HCT116 (cell line): ENCODE results near the gene TMOD4.

Experiments used
- EZH2 ChIP-seq: fragments of 200-600 bp; sonication (generic); IDR thresholded peaks from 2 replicates; pipeline ENCODE4 v1.6.1; 2017; ENCODE audit warnings: antibody characterized with exemption, mixed run types
- POLR2A ChIP-seq: IDR thresholded peaks from 2 replicates; pipeline ENCODE4 v1.7.0; 2011; ENCODE audit warnings: borderline replicate concordance; ENCODE audit not compliant: insufficient read depth, insufficient read length; ENCODE audit errors: extremely low read depth
- YY1 ChIP-seq: IDR thresholded peaks from 2 replicates; pipeline ENCODE4 v1.6.1; 2011; ENCODE audit warnings: low read length, low read depth, moderate library complexity, mild to moderate bottlenecking; ENCODE audit not compliant: insufficient replicate concordance; ENCODE audit errors: extremely low read depth
- ZNF274 ChIP-seq: fragments of 200-500 bp; sonication (Bioruptor generic); IDR thresholded peaks from 2 replicates; pipeline ENCODE4 v1.6.1; 2014; ENCODE audit warnings: mild to moderate bottlenecking, low read depth, low read length, inconsistent platforms
- TF ChIP-seq, protein P1 (sequence below), 3 experiments: fragments of 200-600 bp in 1 of 3; sonication (generic) in 1 of 3; IDR thresholded peaks in 2 of 3; conservative IDR thresholded peaks in 1 of 3; 2 replicates each; pipeline ENCODE4 v1.5.1; 2012 to 2017; ENCODE audit warnings: low read depth in 2 of 3, low read length in 2 of 3, antibody characterized with exemption in 1 of 3, borderline replicate concordance in 1 of 3, control low read depth in 1 of 3, mild to moderate bottlenecking in 1 of 3, mixed read lengths in 1 of 3, mixed run types in 1 of 3, moderate library complexity in 1 of 3; ENCODE audit not compliant: insufficient read depth in 1 of 3
- TF ChIP-seq, protein P2 (sequence below): IDR thresholded peaks from 2 replicates; pipeline ENCODE4 v1.6.1; 2012; ENCODE audit warnings: low read depth
- TF ChIP-seq, protein P3 (sequence below): IDR thresholded peaks from 2 replicates; pipeline ENCODE4 v1.6.1; 2012

DNA sequence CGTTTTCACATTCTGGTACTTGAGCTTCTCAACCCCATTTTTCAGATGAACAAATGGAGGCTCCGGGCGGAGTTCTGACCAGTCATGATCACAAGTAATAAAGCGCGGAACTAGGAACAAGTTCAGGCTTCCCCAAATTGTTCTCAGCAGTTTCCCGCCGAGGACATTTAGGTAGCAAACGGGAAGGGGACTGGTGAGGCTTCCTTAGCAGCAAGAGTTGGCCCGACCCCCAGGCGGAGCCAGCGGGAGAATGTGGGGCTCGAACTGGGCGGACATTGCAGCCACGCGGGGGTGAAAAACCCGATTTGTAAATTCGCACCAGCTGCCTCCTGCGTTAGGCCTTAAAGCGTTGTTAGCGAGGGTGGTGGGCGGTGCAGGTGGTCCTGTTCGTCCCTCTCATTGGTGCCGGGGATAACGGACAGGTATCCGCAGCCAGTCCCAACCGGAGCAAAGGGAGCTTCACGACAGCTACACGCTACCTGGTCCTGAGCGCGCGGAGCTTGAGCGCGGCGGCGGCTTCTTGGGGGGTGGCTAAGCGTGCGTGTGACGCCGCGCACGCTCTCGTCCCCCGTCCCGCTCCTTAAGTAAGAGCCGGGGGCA is 44.7 kb downstream of the TMOD4 start:
- no peak for TF ChIP-seq EZH2
- TF ChIP-seq POLR2A: no peak
- TF ChIP-seq, protein P1, sequence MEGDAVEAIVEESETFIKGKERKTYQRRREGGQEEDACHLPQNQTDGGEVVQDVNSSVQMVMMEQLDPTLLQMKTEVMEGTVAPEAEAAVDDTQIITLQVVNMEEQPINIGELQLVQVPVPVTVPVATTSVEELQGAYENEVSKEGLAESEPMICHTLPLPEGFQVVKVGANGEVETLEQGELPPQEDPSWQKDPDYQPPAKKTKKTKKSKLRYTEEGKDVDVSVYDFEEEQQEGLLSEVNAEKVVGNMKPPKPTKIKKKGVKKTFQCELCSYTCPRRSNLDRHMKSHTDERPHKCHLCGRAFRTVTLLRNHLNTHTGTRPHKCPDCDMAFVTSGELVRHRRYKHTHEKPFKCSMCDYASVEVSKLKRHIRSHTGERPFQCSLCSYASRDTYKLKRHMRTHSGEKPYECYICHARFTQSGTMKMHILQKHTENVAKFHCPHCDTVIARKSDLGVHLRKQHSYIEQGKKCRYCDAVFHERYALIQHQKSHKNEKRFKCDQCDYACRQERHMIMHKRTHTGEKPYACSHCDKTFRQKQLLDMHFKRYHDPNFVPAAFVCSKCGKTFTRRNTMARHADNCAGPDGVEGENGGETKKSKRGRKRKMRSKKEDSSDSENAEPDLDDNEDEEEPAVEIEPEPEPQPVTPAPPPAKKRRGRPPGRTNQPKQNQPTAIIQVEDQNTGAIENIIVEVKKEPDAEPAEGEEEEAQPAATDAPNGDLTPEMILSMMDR (IDR thresholded peaks at IDR 0.05 in 2 of 3, conservative IDR thresholded peaks at IDR 0.05 in 1 of 3; ENCODE audit: borderline replicate concordance in 1 of 3, insufficient read depth in 1 of 3, low read depth in 2 of 3, low read length in 2 of 3): no peak
- TF ChIP-seq, protein P2, sequence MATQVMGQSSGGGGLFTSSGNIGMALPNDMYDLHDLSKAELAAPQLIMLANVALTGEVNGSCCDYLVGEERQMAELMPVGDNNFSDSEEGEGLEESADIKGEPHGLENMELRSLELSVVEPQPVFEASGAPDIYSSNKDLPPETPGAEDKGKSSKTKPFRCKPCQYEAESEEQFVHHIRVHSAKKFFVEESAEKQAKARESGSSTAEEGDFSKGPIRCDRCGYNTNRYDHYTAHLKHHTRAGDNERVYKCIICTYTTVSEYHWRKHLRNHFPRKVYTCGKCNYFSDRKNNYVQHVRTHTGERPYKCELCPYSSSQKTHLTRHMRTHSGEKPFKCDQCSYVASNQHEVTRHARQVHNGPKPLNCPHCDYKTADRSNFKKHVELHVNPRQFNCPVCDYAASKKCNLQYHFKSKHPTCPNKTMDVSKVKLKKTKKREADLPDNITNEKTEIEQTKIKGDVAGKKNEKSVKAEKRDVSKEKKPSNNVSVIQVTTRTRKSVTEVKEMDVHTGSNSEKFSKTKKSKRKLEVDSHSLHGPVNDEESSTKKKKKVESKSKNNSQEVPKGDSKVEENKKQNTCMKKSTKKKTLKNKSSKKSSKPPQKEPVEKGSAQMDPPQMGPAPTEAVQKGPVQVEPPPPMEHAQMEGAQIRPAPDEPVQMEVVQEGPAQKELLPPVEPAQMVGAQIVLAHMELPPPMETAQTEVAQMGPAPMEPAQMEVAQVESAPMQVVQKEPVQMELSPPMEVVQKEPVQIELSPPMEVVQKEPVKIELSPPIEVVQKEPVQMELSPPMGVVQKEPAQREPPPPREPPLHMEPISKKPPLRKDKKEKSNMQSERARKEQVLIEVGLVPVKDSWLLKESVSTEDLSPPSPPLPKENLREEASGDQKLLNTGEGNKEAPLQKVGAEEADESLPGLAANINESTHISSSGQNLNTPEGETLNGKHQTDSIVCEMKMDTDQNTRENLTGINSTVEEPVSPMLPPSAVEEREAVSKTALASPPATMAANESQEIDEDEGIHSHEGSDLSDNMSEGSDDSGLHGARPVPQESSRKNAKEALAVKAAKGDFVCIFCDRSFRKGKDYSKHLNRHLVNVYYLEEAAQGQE: no peak
- no peak for TF ChIP-seq ZNF274
- TF ChIP-seq, protein P3, sequence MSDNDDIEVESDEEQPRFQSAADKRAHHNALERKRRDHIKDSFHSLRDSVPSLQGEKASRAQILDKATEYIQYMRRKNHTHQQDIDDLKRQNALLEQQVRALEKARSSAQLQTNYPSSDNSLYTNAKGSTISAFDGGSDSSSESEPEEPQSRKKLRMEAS: no peak
- TF ChIP-seq YY1: no peak
